Upper lobe of left lung (tissue), 6 donors: Measurements from ENCODE around the gene TMEM167A. TPM values are rescaled to one million over a fixed set of nuclear protein-coding genes. Genes with fewer than 3 reads are reported as not detected.

Source experiments
- ATAC-seq, 2 donors: fragments of 200-7000 bp; cut with Tn5 transposase; one replicate each; pipeline ENCODE4 v1.9.1; 2022; ENCODE audit warnings: mild to moderate bottlenecking in 2 of 2, moderate library complexity in 2 of 2; ENCODE audit not compliant: low FRiP score in 2 of 2
- DNase-seq, 2 donors: peaks; one replicate each; pipeline ENCODE4 v3.0.0-alpha.2; 2019 to 2020
- H3K27ac ChIP-seq, 4 donors: fragments of 200-600 bp; sonication (generic); one replicate each; pipeline ENCODE4 v1.5.1; 2016 to 2019
- H3K27me3 ChIP-seq, 4 donors: fragments of 200-600 bp; sonication (generic); one replicate each; pipeline ENCODE4 v1.5.1; 2017 to 2019
- H3K36me3 ChIP-seq, 4 donors: fragments of 200-600 bp; sonication (generic); one replicate each; pipeline ENCODE4 v1.5.1; 2016 to 2019
- H3K4me1 ChIP-seq, 4 donors: fragments of 200-600 bp; sonication (generic); one replicate each; pipeline ENCODE4 v1.5.1; 2018 to 2019
- H3K4me3 ChIP-seq, 4 donors: fragments of 200-600 bp; sonication (generic); one replicate each; pipeline ENCODE4 v1.5.1; 2017 to 2019; ENCODE audit warnings: mild to moderate bottlenecking in 2 of 4, moderate library complexity in 1 of 4
- H3K9me3 ChIP-seq, 4 donors: fragments of 200-600 bp; sonication (generic); one replicate each; pipeline ENCODE4 v1.5.1; 2018 to 2019
- CTCF ChIP-seq, 6 experiments: fragments of 450-650 bp in 4 of 6; fragments of 200-600 bp in 2 of 6; sonication (generic) in 2 of 6; IDR thresholded peaks; one replicate each; pipeline ENCODE4 v1.5.1; 2016 to 2019; ENCODE audit warnings: antibody characterized with exemption in 6 of 6
- EP300 ChIP-seq, 4 donors: sonication (generic); formaldehyde crosslinking; IDR thresholded peaks; one replicate each; pipeline ENCODE4 v1.5.1; 2017; ENCODE audit warnings: antibody characterized with exemption in 4 of 4, control low read depth in 2 of 4
- POLR2A ChIP-seq, 4 donors: fragments of 450-650 bp; IDR thresholded peaks; one replicate each; pipeline ENCODE4 v1.5.1; 2016 to 2017; ENCODE audit warnings: antibody characterized with exemption in 4 of 4, mild to moderate bottlenecking in 2 of 4
- POLR2AphosphoS5 ChIP-seq, 2 donors: sonication (generic); formaldehyde crosslinking; IDR thresholded peaks; one replicate each; pipeline ENCODE4 v1.5.1; 2017; ENCODE audit warnings: antibody characterized with exemption in 2 of 2
- WGBS, 2 donors: methylation state at CpG; one replicate each; pipeline ENCODE4 v1.1.5; 2017 to 2018; 5-methylcytosine and 5-hydroxymethylcytosine counted together
- small RNA-seq, 4 donors: library from RNA; depleted of rRNA; stranded (forward); fragments of <200 nt; gene quantifications; one replicate each; pipeline ENCODE3, GENCODE V24; 2016
- total RNA-seq, 6 donors: library from RNA; depleted of rRNA in 4 of 6; stranded (reverse); fragments of >200 nt in 4 of 6; gene quantifications; one replicate each; pipeline versions ENCODE4 v1.1.0 to v1.2.1, GENCODE V29; 2016 to 2021
- donor health status: DM: no; HTN: no; CAD: no; lungs with moderate emphysema.
- donor health status: DM: no; HTN: yes; CAD: no; lungs with severe emphysema.

The TMEM167A gene
- total RNA-seq, 6 donors from 2014 or later, result 14.3 to 81.2 (median 53.1) TPM

GRCh38 chr5:83007755-83008154 is 69.4 kb downstream of the TMEM167A start:
- no peaks in the 10 kb centered on the region for H3K36me3 ChIP-seq
- no peaks in the 10 kb centered on the region for H3K9me3 ChIP-seq
- no peaks in the 10 kb centered on the region for H3K27me3 ChIP-seq
- DNase-seq, result no peak
- 67 to 78% methylated on average over 1 of the region's 1 CpG for WGBS, 2 donors
- H3K27ac ChIP-seq, result no peak overlapping the region
- ATAC-seq, result no peak
- TF ChIP-seq EP300 (IDR thresholded peaks at IDR 0.05) (no peak), POLR2A (IDR thresholded peaks at IDR 0.05) (no peak), CTCF (IDR thresholded peaks at IDR 0.05) (no peak), POLR2AphosphoS5 (IDR thresholded peaks at IDR 0.05) (no peak)
- H3K4me1 ChIP-seq, result no peaks in the 10 kb centered on the region
- no peak overlapping the region for H3K4me3 ChIP-seq

- no peak overlapping the region for H3K27ac ChIP-seq
- no peaks in the 10 kb centered on the region for H3K27me3 ChIP-seq
- TF ChIP-seq POLR2AphosphoS5 (IDR thresholded peaks at IDR 0.05) (no peak), CTCF (IDR thresholded peaks at IDR 0.05) (no peak), EP300 (IDR thresholded peaks at IDR 0.05) (no peak), POLR2A (IDR thresholded peaks at IDR 0.05) (no peak)
- no peak for DNase-seq
- WGBS, 2 donors, result 88 to 89% methylated on average over 5 of the region's 5 CpGs
- H3K4me1 ChIP-seq, result no peaks in the 10 kb centered on the region
- no peak overlapping the region for H3K4me3 ChIP-seq
- no peaks in the 10 kb centered on the region for H3K36me3 ChIP-seq
- ATAC-seq, result no peak
- no peaks in the 10 kb centered on the region for H3K9me3 ChIP-seq
Measured at GRCh38 chr5:83006683-83007283, 70.4 kb downstream of the TMEM167A start.

- H3K9me3 ChIP-seq, result no peaks in the 10 kb centered on the region
- no peak for TF ChIP-seq CTCF (IDR thresholded peaks at IDR 0.05)
- no peak for TF ChIP-seq POLR2AphosphoS5 (IDR thresholded peaks at IDR 0.05)
- no peak for TF ChIP-seq EP300 (IDR thresholded peaks at IDR 0.05)
- no peak for TF ChIP-seq POLR2A (IDR thresholded peaks at IDR 0.05)
- ATAC-seq (no peak), DNase-seq (no peak)
- H3K27ac ChIP-seq, result no peak overlapping the region
- H3K27me3 ChIP-seq, result no peaks in the 10 kb centered on the region
- no peak overlapping the region for H3K4me3 ChIP-seq
- WGBS, 2 donors, result 82 to 83% methylated on average over 2 of the region's 2 CpGs
- H3K4me1 ChIP-seq, result no peaks in the 10 kb centered on the region
- no peaks in the 10 kb centered on the region for H3K36me3 ChIP-seq
Measured at GRCh38 chr5:83003791-83004190, 73.4 kb downstream of the TMEM167A start.

Small RNA genes within 50 kb of the gene (small RNA-seq; reads per million reads assigned to genes)
- 0.68 to 10.0 (median 1.5) reads per million in 4 donors for gene SCARNA18

Other genes with a start within 250 kb of the TMEM167A start
- 10 to 100 TPM in 1 of 6 donors, 1 to 10 TPM in 5; 4.4 to 11.8 (median 7.7) TPM for gene XRCC4, start 153 bp upstream of the TMEM167A start, total RNA-seq